K562 (cell line): ENCODE measurements around the gene ZFYVE21. TPM values are rescaled to one million over a fixed set of nuclear protein-coding genes. Genes with fewer than 3 reads are reported as not detected.

Experiments used
- ATAC-seq: fragments of 200-7000 bp; cut with Tn5 transposase; 3 replicates; pipeline ENCODE4 v1.9.1; 2020; ENCODE audit warnings: moderate library complexity
- BruUV-seq: library from RNA; stranded (reverse); fragments of 400-500 nt; replicated peaks from 2 replicates; lab custom pipeline; 2021; lab: Mats Ljungman, UMichigan
- CTCF ChIA-PET: fragments of 300-600 bp; formaldehyde crosslinking; extraction: SDS; loops from one replicate; lab custom pipeline; 2021; ENCODE audit warnings: low intra/inter-chr PET ratio; lab: Yijun Ruan, JAX
- POLR2A ChIA-PET: fragments of 300-600, 350-650 bp; sonication (Branson Sonifier 250); formaldehyde crosslinking; extraction: SDS; loops from one replicate; lab custom pipeline; 2021; ENCODE audit warnings: antibody characterized with exemption, inconsistent platforms; lab: Yijun Ruan, JAX
- DNase-seq, 4 experiments: peaks; one replicate each; pipeline versions ENCODE4 v3.0.0 to v3.0.0-alpha.2; 2011 to 2018; ENCODE audit warnings: low spot score in 3 of 4, mixed read lengths in 3 of 4; ENCODE audit errors: extremely low read depth in 1 of 4
- FAIRE-seq: peaks from 2 replicates; lab custom pipeline; 2011; peaks lifted over from hg19 to GRCh38; lab: Jason Lieb, UNC
- H2AFZ ChIP-seq: 2 replicates; pipeline ENCODE4 v1.6.0; 2011; ENCODE audit warnings: low read depth, low read length, control low read depth, inconsistent platforms
- H3K27ac ChIP-seq: fragments of 200-600 bp; 3 replicates; pipeline ENCODE4 v1.8.0; 2011; ENCODE audit warnings: low read depth, mild to moderate bottlenecking, control low read depth, inconsistent platforms, low read length, moderate library complexity, mixed read lengths; ENCODE audit errors: extremely low read depth
- H3K27me3 ChIP-seq, 2 experiments: fragments of 300-600 bp in 1 of 2; 2 replicates in 1 of 2; 3 replicates in 1 of 2; pipeline versions ENCODE4 v1.6.0 to v1.8.0; 2011; ENCODE audit warnings: inconsistent platforms in 2 of 2, low read length in 2 of 2, mild to moderate bottlenecking in 1 of 2, mixed read lengths in 1 of 2, moderate library complexity in 1 of 2; ENCODE audit not compliant: control insufficient read depth in 2 of 2, insufficient read depth in 2 of 2
- H3K36me3 ChIP-seq: fragments of 300-600 bp; 3 replicates; pipeline ENCODE4 v1.8.0; 2011; ENCODE audit warnings: mild to moderate bottlenecking, low read length, inconsistent platforms; ENCODE audit not compliant: control insufficient read depth, insufficient read depth
- H3K4me1 ChIP-seq, 2 experiments: fragments of 200-600 bp in 1 of 2; replicated peaks in 1 of 2; 2 replicates in 1 of 2; 3 replicates in 1 of 2; pipeline versions ENCODE4 v1.5.1 to v1.8.0; 2011; ENCODE audit warnings: inconsistent platforms in 2 of 2, low read length in 2 of 2, mild to moderate bottlenecking in 1 of 2, mixed read lengths in 1 of 2, moderate library complexity in 1 of 2; ENCODE audit not compliant: control insufficient read depth in 2 of 2, insufficient read depth in 2 of 2
- H3K4me2 ChIP-seq: 2 replicates; pipeline ENCODE4 v1.6.1; 2011; ENCODE audit warnings: low read length, control low read depth, inconsistent platforms, mixed read lengths; ENCODE audit not compliant: insufficient read depth
- H3K4me3 ChIP-seq: fragments of 200-600 bp; sonication (generic), shearing (Covaris generic); 2 replicates; pipeline ENCODE4 v1.5.1; 2016; ENCODE audit warnings: control low read depth, inconsistent platforms
- H3K79me2 ChIP-seq: fragments of 200-600 bp; 3 replicates; pipeline ENCODE4 v1.8.0; 2011; ENCODE audit warnings: low read length, inconsistent platforms; ENCODE audit not compliant: control insufficient read depth, insufficient read depth
- H3K9ac ChIP-seq, 2 experiments: 2 replicates each; pipeline versions ENCODE4 v1.6.0 to v1.6.1; 2011; ENCODE audit warnings: low read depth in 2 of 2, low read length in 2 of 2, control low read depth in 1 of 2, inconsistent platforms in 1 of 2, mild to moderate bottlenecking in 1 of 2, mixed read lengths in 1 of 2; ENCODE audit not compliant: insufficient read depth in 1 of 2
- H3K9me1 ChIP-seq: one replicate; pipeline ENCODE4 v1.6.0; 2011; ENCODE audit warnings: inconsistent platforms, mild to moderate bottlenecking, low read length, moderate library complexity; ENCODE audit not compliant: control insufficient read depth, insufficient read depth
- H3K9me3 ChIP-seq: replicated peaks from 2 replicates; pipeline ENCODE4 v1.5.1; 2011; ENCODE audit warnings: low read depth, low read length, inconsistent platforms; ENCODE audit not compliant: control insufficient read depth, insufficient read depth
- H4K20me1 ChIP-seq: replicated peaks from 2 replicates; pipeline ENCODE4 v1.6.1; 2011; ENCODE audit warnings: low read length, inconsistent platforms, mixed read lengths; ENCODE audit not compliant: control insufficient read depth, insufficient read depth
- GATA2 ChIP-seq: sonication (generic); formaldehyde crosslinking; IDR thresholded peaks from 2 replicates; pipeline ENCODE4 v1.4.0; 2020; ENCODE audit warnings: mild to moderate bottlenecking, missing genetic modification reagents
- IFI16 ChIP-seq: fragments of 250-450 bp; sonication (Bioruptor Pico); IDR thresholded peaks from 2 replicates; pipeline ENCODE4 v2.1.2; 2022; ENCODE audit warnings: mild to moderate bottlenecking, inconsistent platforms
- MTA3 ChIP-seq: fragments of 450-650 bp; formaldehyde crosslinking; IDR thresholded peaks from 2 replicates; pipeline ENCODE4 v1.6.1; 2017; ENCODE audit warnings: mild to moderate bottlenecking, borderline replicate concordance
- MYC ChIP-seq, 2 experiments: fragments of 250-450 bp in 1 of 2; sonication (Bioruptor Pico) in 1 of 2; IDR thresholded peaks; 2 replicates each; pipeline versions ENCODE4 v1.5.1 to v1.6.1; 2012 to 2021; ENCODE audit warnings: low read depth in 2 of 2, borderline replicate concordance in 1 of 2, improper control_type of control experiment in 1 of 2, low read length in 1 of 2, mild to moderate bottlenecking in 1 of 2, moderate library complexity in 1 of 2
- RERE ChIP-seq: sonication (generic); formaldehyde crosslinking; IDR thresholded peaks from 2 replicates; pipeline ENCODE4 v1.8.0; 2023; ENCODE audit warnings: missing genetic modification reagents, mild to moderate bottlenecking, borderline replicate concordance
- THAP12 ChIP-seq: fragments of 250-450 bp; sonication (Bioruptor Pico); IDR thresholded peaks from 2 replicates; pipeline ENCODE4 v1.9.0; 2021; ENCODE audit warnings: mild to moderate bottlenecking, inconsistent platforms
- USF2 ChIP-seq: sonication (generic); formaldehyde crosslinking; IDR thresholded peaks from 2 replicates; pipeline ENCODE4 v1.5.0; 2020; ENCODE audit warnings: missing genetic modification reagents
- ZFX ChIP-seq: sonication (generic); formaldehyde crosslinking; IDR thresholded peaks from 2 replicates; pipeline ENCODE4 v1.8.0; 2022; ENCODE audit warnings: mild to moderate bottlenecking, missing genetic modification reagents, moderate library complexity
- WGBS: fragments of 100-300 bp; shearing (Covaris generic); methylation state at CpG from one replicate; pipeline ENCODE4 v1.1.6; 2016; ENCODE audit warnings: low coverage, mixed read lengths; ENCODE audit not compliant: insufficient coverage; ENCODE audit errors: missing lambda C conversion rate; 5-methylcytosine and 5-hydroxymethylcytosine counted together
- in situ Hi-C: fragments of 300-500 bp; cut with MboI; formaldehyde crosslinking; loops from 4 replicates; pipeline ENCODE4 v1.15.0; 2018; ENCODE audit warnings: inconsistent platforms, mixed read lengths
- intact Hi-C: fragments of 100-400 bp; cut with micrococcal nuclease; formaldehyde crosslinking; loops from 2 replicates; pipeline ENCODE4 v1.14.2; 2022
- polyA plus RNA-seq, 8 experiments: library from polyadenylated mRNA; depleted of rRNA in 4 of 8; stranded (reverse) in 5 of 8; unstranded in 3 of 8; fragments of >200 nt; fragmentation: Nextera tagmentation in 2 of 8; fragmentation: Illumina TruSeq in 1 of 8; extraction: Ambion mirVana in 2 of 8; extraction: Trizol in 1 of 8; gene quantifications; 2 replicates each; pipeline versions ENCODE4 v1.2.1 to v1.2.3, GENCODE V29; 2011 to 2014; ENCODE audit warnings: inconsistent platforms in 1 of 8, missing spikeins in 1 of 8
- total RNA-seq, 7 experiments: library from RNA; depleted of rRNA in 6 of 7; stranded (reverse); fragments of >200 nt in 6 of 7; fragmentation: Illumina TruSeq in 2 of 7; extraction: Trizol in 2 of 7; gene quantifications; 2 replicates each; pipeline versions ENCODE4 v1.2.1 to v1.2.3, GENCODE V29; 2011 to 2021; ENCODE audit warnings: low replicate concordance in 1 of 7
- TF ChIP-seq, protein P1 (sequence below), 3 experiments: IDR thresholded peaks in 2 of 3; conservative IDR thresholded peaks in 1 of 3; 2 replicates each; pipeline ENCODE4 v1.5.1; 2011 to 2012; ENCODE audit warnings: low read length in 3 of 3, mild to moderate bottlenecking in 3 of 3, control low read depth in 2 of 3, improper control_type of control experiment in 1 of 3, inconsistent platforms in 1 of 3, low read depth in 1 of 3, mixed read lengths in 1 of 3, moderate library complexity in 1 of 3; ENCODE audit not compliant: insufficient read depth in 2 of 3

ZFYVE21 gene
- total and polyA plus RNA-seq, 9 of the 15 experiments (the other 6 are each of a cell fraction or from before 2014, with no cell fraction given) = 0.90 to 23.1 (median 15.6) TPM

GRCh38 chr14:103730490-103731035 lies 15.0 kb downstream of the ZFYVE21 start:
- BruUV-seq = no TSS peak
- Histone ChIP-seq H3K9me3 (no peaks in the 10 kb centered on the region), H3K4me1 (peaks cover 10 to 43% of the 10 kb centered on the region in 2 experiments; a peak in 4 of 5 replicates), H3K79me2 (no peaks in the 10 kb centered on the region; the same call in 1 of the 3 replicates), H3K4me2 (peak overlapping the region; percentile 37), H2AFZ (no peak overlapping the region), H3K9ac (peak overlapping the region in 1 of 2 experiments; percentile 81; a peak in 3 of 4 replicates), H3K27me3 (no peaks in the 10 kb centered on the region), H3K4me3 (no peak overlapping the region), H3K36me3 (peaks cover 61% of the 10 kb centered on the region; the same call in 2 of the 3 replicates), H4K20me1 (no peaks in the 10 kb centered on the region), H3K27ac (no peak overlapping the region; the same call in 1 of the 3 replicates), H3K9me1 (no peaks in the 10 kb centered on the region)
- FAIRE-seq (peak; percentile 93), ATAC-seq (peak; percentile 87), DNase-seq (peak; percentile 44 to 81 (median 62))
- CTCF ChIA-PET = no interaction called here
- 20% methylated on average over 15 of the region's 15 CpGs for WGBS
- POLR2A ChIA-PET = interaction anchor here (0.6 kb wide), 1 partner anchor 8 kb away, joined by 3 read pairs; no protein-coding TSS in a partner anchor
- intact Hi-C loops = no loop called here
- in situ Hi-C loops = no loop called here
- peak; percentile 6; the same call in 1 of the 2 replicates for TF ChIP-seq USF2
- no peak for TF ChIP-seq RERE
- TF ChIP-seq GATA2 (CRISPR knock-in tag) = peak; percentile 64; the same call in 1 of the 2 replicates
- TF ChIP-seq MTA3 = 0 out of 2 replicates have a peak, but pooled peaks have one; percentile 40
- TF ChIP-seq, protein P1, sequence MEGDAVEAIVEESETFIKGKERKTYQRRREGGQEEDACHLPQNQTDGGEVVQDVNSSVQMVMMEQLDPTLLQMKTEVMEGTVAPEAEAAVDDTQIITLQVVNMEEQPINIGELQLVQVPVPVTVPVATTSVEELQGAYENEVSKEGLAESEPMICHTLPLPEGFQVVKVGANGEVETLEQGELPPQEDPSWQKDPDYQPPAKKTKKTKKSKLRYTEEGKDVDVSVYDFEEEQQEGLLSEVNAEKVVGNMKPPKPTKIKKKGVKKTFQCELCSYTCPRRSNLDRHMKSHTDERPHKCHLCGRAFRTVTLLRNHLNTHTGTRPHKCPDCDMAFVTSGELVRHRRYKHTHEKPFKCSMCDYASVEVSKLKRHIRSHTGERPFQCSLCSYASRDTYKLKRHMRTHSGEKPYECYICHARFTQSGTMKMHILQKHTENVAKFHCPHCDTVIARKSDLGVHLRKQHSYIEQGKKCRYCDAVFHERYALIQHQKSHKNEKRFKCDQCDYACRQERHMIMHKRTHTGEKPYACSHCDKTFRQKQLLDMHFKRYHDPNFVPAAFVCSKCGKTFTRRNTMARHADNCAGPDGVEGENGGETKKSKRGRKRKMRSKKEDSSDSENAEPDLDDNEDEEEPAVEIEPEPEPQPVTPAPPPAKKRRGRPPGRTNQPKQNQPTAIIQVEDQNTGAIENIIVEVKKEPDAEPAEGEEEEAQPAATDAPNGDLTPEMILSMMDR (IDR thresholded peaks at IDR 0.05 in 2 of 3, conservative IDR thresholded peaks at IDR 0.05 in 1 of 3; ENCODE audit: insufficient read depth in 2 of 3, low read depth in 1 of 3, low read length in 3 of 3) = peak in 1 of 3 experiments; percentile 35; a peak in 1 of 6 replicates
- TF ChIP-seq ZFX (CRISPR knock-in tag) = 0 out of 2 replicates have a peak, but pooled peaks have one; percentile 7
- no peak for TF ChIP-seq THAP12
- peak; percentile 67; the same call in 1 of the 2 replicates for TF ChIP-seq MYC (IDR thresholded peaks at IDR 0.05; ENCODE audit: low read depth, low read length)
- no peak for TF ChIP-seq MYC (CRISPR knock-in tag; IDR thresholded peaks at IDR 0.05; ENCODE audit: borderline replicate concordance, low read depth)
- no peak for TF ChIP-seq IFI16 (CRISPR knock-in tag)
